Posterior vena cava (tissue), 2 donors: ENCODE results near the gene PRICKLE2. TPM values are rescaled to one million over a fixed set of nuclear protein-coding genes. Genes with fewer than 3 reads are reported as not detected.

Experiments used
- DNase-seq: peaks from one replicate; pipeline ENCODE4 v3.0.0-alpha.2; 2020; ENCODE audit warnings: low spot score
- intact Hi-C, 2 donors: fragments of 100-400 bp; cut with DNase I; formaldehyde crosslinking; loops; one replicate each; pipeline versions ENCODE4 v1.14.1 to v1.14.2; 2022 to 2023
- total RNA-seq, 2 donors: library from RNA; stranded (reverse); fragmentation: NEBNext Ultra II Directional; extraction: Animal tissue kit (Norgen Biotek cat#: 25700); gene quantifications; one replicate each; pipeline ENCODE4 v1.2.1, GENCODE V29; 2021
- donor health status: DM: yes; HTN: yes; CAD: no.
- donor health status: DM: yes; HTN: yes; CAD: no.

The PRICKLE2 gene
- total RNA-seq, 2 donors from 2014 or later: 26.3 to 34.9 TPM

GRCh38 chr3:64203969-64204908 lies 21.0 kb downstream of the PRICKLE2 start:
- no peak for DNase-seq
- intact Hi-C loops: loop anchor here (5.0 to 10.0 kb wide), 2 partner anchors 61 to 1568 kb away; no protein-coding TSS in a partner anchor

GRCh38 chr3:64203216-64203615 lies 22.1 kb downstream of the PRICKLE2 start:
- no peak for DNase-seq
- intact Hi-C loops: loop anchor here (5.0 to 10.0 kb wide), 2 partner anchors 62 to 1569 kb away; no protein-coding TSS in a partner anchor

GRCh38 chr3:64199932-64200331 lies 25.3 kb downstream of the PRICKLE2 start:
- no peak for DNase-seq
- intact Hi-C loops: loop anchor here (5.0 to 10.0 kb wide), 2 partner anchors 65 to 1572 kb away; no protein-coding TSS in a partner anchor

DNA sequence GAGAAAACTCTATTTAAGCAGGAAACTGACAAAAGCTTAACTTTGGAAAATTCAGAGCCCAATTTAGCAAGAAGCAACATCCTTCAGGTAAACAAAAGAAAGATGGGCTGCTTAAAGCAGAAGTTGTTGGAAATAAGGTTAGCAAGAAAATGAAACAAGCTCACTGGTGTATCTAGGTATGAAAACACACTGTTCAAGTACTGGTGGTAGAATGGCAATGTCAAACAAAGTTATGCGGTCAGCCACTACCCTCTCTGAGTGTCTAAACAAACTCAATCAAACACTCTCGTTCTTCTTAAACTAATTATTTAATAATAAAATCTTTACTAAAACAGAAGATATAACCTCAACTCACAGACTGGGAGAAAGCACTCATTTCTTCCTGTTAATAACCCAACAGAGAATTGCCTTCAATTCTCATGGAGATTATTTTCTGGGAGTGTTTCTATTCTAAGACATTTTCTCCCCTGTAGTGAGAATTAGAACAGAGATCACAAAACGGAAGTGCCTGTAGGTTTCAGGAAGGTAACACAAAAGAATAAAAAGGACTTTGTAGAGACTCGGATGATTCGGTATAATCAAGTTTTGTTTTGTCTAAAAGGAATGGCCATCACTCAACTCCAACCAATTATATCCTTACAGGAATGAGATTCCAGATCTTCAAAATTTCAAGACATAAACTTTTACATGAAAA lies 28.9 kb downstream of the PRICKLE2 start:
- DNase-seq: no peak
- intact Hi-C loops: no loop called here

DNA sequence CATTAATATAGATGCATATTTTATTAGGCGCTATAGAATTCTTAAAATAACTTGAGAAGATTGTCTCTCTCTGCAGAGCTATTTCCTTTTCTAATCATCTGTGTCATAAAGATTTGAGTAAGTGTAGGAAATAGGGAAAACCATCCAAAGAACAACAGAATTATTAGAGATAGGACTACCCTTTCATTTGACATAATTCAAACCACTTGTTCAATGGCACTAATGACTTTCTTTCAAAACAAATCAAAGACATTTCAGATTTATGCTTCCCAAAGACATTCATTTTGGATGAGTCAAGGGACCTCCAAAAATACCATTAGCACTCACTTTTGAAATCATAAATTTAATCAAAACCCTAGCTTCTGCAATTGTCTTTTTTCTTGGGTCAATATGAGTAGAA lies 29.5 kb downstream of the PRICKLE2 start:
- no peak for DNase-seq
- intact Hi-C loops: no loop called here

DNA sequence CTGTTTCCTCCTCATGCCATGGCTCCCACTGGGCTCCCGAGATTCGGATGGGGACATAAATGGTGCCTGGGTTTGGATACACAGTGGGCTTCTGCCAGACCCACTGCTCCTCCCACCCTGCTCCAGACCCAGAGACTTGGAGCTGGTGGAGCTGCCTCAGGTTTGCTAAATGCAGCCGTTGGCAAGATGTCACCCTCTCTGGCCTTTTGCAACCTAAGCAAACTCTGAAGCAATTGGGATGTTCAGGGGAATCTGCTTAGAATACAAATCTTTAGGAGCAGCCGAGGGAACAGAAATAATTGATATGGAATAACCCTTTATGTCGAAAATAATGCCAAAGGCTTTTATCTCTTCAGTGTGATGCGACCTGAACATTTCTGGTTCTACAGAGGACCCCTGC lies 33.4 kb downstream of the PRICKLE2 start:
- intact Hi-C loops: no loop called here

GRCh38 chr3:64190517-64191515 lies 34.5 kb downstream of the PRICKLE2 start:
- DNase-seq: no peak
- intact Hi-C loops: no loop called here

More for the DNA sequence above, 33.4 kb downstream of the PRICKLE2 start:
- no peak for DNase-seq

GRCh38 chr3:64188810-64189560 lies 36.3 kb downstream of the PRICKLE2 start:
- no peak for DNase-seq
- intact Hi-C loops: no loop called here

- no peak for DNase-seq
- intact Hi-C loops: no loop called here
Measured at GRCh38 chr3:64187065-64187959, 38.0 kb downstream of the PRICKLE2 start.

DNA sequence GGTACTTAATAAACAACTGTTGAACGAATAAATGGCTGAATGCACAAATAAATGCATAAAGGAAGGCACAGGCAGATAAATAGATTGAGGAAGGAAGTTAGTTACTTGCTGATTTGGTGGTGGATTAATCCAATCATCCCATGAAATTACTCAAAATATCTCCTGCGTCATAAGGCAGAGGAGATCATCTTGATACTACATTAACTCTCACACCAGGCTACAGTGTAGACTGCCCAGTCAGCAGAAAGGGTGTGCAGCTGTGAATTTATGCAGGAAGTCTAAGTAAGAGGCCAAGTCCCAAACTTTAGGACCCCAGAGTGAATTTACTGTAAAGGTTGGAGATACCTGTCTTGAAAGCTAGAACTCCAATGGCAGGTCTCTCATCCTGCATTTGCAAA lies 38.6 kb downstream of the PRICKLE2 start:
- no peak for DNase-seq
- intact Hi-C loops: no loop called here

DNA sequence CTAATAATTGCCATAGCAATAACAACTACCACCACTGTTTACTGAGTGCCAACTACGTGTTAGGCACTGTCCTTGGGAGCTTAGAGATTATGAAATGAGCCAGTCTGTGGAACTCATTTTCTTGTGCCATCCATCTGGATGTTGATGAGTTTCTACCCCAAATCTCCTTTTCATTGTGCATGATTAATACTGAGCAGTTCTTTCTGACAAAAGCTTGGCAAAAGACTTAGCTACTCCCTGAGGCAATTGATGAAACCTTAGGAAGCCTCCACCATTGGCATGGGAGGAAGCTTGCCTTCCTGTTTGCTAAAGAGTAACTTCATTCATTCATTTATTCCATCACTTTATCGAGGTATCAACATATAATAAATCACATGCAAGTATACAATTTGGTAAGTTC lies 39.8 kb downstream of the PRICKLE2 start:
- intact Hi-C loops: no loop called here
- no peak for DNase-seq

DNA sequence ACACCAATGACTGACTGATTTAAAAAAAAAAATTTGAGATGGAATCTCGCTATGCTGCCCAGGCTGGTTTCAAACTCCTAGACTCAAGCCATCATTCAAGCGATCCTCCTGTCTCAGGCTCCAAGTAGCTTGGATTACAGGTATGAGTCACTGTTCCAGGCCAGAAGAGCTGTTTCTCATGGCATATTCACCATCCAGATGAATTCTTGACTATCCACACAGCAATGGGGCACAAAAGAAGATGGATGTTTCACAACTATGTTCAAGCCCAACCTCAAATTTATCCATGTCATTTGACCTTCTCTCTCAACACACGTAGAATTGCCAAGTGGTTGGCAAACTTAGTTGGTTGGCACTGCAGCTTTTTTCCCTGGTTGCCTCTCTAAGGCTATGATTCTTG lies 40.6 kb downstream of the PRICKLE2 start:
- DNase-seq: no peak
- intact Hi-C loops: no loop called here

DNA sequence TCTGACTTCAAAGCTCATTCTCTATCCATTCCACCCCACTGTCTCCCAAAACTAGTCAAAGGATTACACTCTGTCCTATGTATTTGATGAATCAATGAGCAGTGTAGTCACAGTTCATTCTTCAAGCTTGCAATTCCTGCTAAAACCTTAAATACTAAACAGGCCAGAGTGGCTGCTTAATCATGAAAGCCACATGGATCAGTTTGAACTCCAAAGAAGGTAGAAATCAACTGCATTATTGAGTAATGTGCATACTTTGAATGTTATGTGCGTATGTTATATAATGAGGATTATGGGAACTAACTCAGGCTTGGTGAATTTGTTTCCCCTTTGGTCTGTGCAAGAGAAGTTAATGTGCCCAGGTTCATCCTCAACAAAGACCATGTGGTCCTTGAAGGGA lies 45.4 kb downstream of the PRICKLE2 start:
- no peak for DNase-seq
- intact Hi-C loops: no loop called here

- no peak for DNase-seq
- intact Hi-C loops: no loop called here
Measured at GRCh38 chr3:64179249-64179648, 46.0 kb downstream of the PRICKLE2 start.

DNA sequence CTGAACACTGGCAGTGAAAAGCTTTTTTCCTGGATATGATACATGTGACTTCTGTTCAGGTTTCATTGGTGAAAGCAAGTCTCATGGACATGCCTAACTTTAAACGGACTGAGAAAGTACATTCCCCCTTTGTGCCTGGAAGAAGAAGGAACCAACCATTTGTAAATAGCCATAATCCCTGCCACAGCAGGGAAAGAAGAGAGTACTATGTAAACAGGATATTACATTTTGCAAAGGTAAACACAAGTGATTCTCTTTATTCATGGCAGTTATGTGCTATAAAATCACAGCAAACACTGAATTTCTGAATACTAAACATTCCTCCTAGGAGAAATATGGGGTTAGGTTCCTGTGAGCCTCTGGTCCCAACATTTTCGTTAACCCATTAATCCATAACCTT lies 46.8 kb downstream of the PRICKLE2 start:
- intact Hi-C loops: no loop called here
- no peak for DNase-seq

DNA sequence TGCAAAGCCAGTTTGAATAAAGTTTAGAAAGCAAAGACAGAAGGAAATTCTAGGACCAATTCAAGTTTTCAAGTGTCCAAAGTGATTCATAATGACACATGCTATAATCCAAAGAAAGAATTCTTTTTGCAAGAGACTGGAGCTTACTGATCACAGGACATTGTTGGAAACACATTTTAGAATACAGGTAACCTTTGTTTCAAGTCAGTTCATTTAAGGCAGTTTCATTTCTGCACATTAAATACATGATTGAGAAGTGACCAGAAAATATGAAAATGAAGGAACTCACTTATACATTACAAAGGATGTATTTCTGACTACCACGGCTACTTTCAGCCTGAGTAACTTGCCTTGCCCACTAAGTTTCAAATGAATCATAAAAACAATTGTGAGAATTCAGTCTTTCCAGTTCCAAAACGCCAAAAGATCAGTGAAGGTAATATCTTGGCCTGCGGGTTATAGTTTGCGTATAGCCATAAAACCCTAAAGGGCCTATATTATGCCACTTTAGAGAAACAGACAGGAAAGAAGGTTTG lies 48.7 kb downstream of the PRICKLE2 start:
- intact Hi-C loops: no loop called here
- no peak for DNase-seq

GRCh38 chr3:64174328-64174727 lies 50.9 kb downstream of the PRICKLE2 start:
- intact Hi-C loops: no loop called here
- DNase-seq: no peak
